HG03378 (cell line): Measurements from ENCODE around the gene LIPC.

Source experiments
- ATAC-seq: cut with Tn5 transposase; IDR thresholded peaks from one replicate; pipeline ENCODE4 v1.9.1; 2021; ENCODE audit warnings: mild to moderate bottlenecking, moderate library complexity; ENCODE audit not compliant: unreplicated experiment

The LIPC gene

DNA sequence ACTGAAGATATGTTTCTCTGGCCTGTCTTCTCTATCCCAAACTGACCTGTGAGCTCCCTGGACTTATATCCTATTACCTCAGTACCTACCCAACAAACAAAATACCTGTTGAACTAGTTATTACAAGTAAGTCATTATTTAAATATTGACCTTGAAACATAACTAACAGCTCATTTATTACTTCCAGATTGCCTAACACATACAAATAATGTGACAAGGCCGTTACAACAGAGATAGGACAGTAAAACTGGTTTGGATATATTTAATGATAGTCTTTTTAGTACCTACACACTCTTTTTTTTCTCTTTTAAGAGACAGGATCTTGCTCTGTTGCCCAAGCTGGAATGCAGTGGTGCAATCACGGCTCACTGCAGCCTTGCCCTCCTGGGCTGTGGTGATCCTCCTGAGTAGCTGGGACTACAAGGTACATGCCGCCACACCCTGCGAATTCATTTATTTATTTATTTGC is 172.7 kb downstream of the LIPC start:
- ATAC-seq, result no peak

DNA sequence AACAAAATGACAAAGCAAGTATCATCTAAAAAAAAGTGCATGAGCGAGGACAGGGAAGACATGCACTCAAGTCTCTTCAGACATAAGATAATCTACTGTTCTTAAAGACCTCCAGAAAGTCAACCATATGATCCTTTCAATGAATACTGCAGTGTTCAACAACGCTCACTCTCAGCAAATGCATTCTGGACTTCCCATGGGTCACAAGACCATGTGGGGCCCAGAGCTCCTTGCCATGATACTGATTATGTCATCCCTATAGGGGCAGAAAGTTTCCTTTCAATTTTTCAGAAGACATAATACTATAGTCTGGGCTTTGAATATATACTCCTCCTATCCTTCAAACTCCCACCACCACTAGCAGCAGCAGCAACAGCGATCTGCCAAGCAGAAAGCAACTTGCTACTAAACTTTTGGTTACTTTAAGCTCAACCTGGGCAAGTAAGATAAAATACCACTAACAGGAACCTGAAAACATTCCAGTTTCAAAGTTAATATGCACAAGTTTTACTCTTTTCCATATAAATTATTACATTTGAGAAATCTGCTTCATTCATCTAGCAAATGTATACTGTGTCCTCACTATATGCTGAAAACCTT is 174.2 kb downstream of the LIPC start:
- ATAC-seq, result no peak

DNA sequence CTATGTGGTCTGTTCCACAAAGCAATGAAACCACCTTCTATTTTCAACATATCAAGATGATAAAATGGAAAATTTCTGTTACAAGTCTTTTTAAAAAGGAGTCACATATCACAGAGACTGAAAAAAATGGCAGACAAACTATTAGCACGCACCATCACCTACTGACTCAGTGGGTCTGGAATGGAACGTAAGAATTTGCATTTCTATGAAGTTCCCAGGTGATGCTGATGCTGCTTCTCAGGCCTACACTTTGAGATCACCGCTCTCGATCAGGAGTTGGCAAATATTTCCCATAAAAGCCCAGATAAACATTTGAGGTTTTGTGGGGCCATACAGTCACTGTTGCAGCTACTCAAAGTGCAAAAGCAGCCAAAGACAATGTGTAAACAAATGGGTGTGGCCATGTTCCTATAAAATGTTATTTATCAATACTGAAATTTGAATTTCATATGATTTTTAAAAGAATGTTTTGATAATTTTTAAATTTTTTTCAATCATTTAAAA is 174.8 kb downstream of the LIPC start:
- ATAC-seq, result no peak

DNA sequence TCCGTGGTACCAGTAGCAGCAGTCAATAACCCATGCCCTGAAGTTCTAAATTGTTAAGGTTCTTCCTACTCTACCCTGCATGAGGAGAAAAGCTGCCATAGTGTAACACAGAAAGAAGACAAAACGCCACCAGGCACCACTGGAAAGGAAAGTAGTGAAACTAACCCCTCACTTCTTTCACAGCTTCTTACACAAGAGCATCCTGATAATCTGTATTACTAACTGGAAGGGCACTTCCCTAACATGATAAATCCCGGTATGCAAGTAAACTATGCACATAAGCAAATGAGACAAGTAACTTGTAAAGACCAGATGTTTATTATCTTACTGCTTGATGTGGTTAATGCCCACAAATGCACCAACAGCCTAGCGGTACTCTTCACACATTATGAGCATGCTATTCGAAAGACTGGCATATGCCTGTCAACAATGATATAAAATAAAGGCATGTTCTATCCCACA is 176.4 kb downstream of the LIPC start:
- no peak for ATAC-seq

DNA sequence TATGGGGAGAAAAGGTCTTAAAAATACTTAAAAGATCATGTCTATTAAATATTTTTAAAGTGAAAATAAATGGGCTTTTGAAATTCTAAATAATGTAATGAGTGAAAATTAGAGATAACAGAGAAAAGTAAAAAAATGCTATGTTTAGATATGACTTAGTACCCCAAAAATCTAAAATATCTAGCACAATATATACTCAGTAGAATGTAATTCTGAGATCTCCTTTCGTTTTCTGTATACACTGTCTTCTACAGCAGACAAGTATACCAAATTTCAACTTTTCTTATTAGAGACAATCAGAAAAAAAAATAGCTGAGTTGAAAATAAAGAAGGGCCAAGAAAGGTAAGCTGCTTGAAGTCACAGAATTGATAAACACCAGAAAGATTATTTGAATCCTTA is 176.9 kb downstream of the LIPC start:
- no peak for ATAC-seq

DNA sequence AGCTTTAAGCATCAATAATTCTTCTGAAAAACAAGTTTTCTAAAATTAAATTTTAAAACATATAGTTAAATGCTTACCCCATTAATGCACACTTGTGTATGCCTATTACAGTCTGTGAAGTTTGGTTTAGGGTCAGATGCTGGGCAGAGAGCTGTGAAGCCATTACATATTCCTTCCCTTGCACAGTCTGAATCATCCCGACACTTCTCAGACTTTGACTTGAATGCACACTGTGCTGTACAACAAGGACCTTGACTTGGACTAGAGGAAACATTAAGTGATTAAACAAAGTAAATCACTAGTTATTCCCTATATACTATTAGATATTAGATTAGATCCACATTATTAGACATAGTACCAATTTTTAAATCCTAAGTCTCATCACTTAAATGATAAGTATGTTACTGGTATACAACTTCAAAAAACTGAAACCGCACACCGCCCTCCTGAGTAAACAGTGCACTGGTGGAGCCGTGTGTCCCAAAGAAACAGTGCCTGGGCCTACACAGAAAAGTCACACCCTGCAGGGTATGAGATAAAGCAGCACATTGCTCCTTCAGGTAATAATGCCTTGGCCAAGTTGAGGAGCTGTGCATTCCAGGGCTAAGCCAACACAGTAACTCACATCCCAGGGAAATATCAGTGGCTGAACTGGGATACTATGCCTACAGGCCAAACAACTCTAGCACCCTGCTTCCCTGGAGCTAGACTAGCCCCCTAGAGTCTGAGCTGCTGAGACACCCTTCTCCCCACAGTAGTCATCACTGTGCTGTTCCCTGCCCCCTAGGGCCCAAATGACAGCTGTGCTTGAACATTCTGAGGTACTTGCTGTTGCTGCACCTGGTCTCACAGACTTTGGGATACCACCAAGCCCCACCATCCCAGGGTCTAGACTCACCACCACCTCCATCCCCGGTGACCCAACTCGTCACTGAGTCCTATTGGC is 180.2 kb downstream of the LIPC start:
- no peak for ATAC-seq

DNA sequence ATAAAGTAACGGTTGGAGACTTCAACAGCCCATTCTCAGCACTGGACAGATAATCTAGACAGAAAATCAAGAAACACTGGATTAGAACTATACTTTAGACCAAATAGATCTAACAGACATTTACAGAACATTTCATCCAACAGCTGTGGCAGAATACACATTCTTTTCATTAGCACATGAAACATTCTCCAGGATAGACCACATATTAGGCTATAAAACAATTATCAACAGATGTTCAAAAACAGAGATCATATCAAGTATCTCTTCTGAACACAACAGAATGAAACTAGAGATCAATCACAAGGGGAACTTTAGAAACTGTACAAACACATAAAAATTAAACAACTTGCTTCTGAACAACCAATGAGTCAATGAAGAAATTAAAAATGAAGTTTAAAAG is 184.4 kb downstream of the LIPC start:
- no peak for ATAC-seq
